T-helper 1 cell (primary cell): ENCODE measurements around the gene XYLT1.

ENCODE experiments used
- DNase-seq, 5 donors: peaks; one replicate each; pipeline ENCODE4 v3.0.0-alpha.2; 2012 to 2020

XYLT1 gene

DNA sequence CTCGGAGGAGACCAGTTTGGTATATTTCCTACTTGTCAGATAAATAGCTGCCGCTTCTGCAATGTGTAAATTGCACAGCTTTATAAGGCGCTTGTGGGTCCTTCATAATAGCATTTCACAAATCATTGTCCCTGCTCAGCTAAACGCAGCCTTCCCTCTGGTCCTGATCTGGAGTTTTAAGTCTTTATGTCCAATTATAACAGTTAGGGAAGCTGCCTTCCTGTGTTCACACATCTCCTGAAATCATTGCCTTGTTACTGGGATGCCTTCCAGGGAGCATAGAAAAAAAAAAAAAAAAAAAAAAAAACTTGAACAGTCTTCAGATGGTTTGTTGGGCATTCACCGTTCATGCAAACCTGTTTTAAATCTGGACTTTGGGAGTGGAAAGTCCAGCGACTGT lies 342.0 kb downstream of the XYLT1 start:
- DNase-seq, result no peak

DNA sequence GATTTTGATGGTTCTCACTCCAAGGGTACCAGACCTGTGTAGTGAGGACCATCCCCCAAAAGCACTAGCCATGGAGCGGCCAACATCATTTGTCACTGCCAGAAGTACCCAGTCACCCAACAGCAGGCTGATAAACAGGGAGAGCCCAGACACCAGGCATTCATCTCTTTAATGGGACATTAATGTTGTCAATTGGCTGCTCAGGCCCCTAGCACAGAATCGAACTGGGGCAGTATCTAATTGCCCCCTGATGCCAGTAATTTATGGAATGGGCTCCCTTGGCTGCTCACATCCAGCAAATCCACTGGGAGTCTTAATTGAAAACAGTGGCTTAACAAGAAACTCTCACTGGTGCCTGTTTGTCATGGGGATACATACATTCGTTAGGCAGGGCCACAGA lies 344.6 kb downstream of the XYLT1 start:
- DNase-seq, result no peak

DNA sequence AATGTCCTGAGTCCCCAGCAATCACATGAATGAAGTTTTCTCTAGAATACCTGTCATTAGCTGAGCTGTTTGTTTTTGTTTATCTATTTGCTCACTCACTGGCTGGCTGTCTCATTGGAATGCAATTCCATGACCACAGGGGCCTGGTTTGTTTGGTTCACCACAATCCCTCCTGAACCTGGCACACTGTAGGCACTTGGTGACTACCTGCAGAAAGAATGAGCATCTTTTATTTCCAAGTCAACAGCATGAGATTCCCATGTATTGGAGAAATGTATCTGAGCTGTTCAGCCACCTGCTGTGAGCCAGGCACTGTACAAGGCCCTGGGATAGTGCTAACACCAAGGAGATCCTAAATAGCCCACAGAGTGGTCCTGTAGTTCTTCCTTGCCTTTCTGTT lies 345.1 kb downstream of the XYLT1 start:
- no peak for DNase-seq

DNA sequence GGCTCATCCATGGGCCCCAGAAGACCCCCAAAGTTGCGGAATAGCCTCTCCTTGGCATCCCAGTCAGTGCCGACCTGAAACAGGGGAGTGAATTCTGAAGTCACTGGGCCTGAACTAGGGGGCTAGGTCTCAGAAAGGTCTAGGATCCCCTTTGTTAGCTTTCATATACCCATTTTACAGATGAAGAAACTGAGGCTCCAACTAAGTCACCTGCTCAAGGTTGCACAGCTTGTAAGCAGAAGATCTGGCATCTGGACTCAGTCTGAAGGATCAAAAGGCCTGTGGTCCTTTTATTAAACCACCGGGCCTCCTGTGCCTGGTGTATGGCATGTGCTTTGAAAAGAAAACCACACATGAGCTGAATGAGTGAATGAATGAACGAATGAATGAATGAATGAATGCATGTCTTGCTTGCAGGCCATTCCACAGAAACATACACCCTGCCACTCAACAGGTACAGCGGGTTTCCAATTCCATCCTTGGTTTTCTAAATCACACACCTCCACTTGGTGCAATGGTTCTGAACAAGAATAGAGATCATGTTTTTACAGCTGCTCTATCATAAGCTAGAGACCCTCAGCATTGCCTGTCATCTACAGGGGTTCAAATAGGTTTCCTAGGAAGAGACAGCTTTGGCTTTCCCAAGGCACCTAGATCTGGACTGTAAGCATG lies 352.7 kb downstream of the XYLT1 start:
- no peak for DNase-seq

DNA sequence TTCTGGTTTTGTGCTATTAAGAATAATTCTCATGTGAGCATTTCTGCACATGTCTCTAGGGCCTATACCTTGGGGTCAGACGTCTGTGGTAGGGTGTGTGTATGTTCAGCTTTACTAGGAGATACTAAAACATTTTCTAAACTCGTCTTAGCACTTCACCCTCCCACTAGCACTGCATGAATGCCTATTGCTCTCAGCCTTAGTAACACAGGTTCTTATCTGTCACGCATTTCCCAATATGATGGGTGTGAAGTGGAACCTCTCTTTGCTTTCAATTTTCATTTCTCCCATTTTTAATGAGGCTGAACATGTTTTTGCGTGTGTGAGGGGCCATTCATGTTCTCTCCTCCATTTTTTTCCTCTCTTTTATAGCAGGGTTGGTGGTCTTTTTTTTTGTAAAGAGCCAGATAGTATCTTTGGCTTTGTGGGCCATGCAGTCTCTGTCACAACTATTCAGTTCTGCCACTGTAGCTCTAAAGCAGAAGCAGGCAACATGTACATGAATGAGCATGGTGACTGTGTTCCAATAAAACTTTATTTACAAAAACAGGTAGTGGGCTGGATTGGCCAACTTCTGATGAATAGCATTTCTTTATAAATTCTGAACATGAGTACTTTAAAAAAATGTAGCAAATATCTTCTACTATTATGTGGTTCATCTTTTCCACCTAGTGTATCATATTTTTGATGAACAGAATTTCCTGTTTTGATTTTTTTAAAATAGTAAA lies 354.0 kb downstream of the XYLT1 start:
- no peak for DNase-seq

DNA sequence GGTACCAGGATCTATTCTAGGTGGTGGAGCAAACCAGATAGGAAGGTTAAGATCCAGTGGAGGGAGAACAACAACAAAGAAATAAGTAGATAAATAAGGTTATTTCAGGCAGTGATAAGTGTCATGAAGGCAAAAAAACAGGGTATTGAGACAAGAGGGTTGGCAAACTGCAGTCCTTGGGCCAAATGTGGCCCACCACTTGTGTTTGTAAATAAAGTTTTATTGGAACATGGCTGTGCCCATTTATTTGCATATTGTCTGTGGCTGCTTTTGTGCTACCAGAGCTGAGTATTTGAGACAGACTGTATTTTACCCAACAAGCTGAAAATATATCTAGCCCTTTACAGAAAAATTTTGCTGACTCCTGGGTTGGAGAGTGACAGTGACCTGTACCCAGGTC lies 361.3 kb downstream of the XYLT1 start:
- no peak for DNase-seq

DNA sequence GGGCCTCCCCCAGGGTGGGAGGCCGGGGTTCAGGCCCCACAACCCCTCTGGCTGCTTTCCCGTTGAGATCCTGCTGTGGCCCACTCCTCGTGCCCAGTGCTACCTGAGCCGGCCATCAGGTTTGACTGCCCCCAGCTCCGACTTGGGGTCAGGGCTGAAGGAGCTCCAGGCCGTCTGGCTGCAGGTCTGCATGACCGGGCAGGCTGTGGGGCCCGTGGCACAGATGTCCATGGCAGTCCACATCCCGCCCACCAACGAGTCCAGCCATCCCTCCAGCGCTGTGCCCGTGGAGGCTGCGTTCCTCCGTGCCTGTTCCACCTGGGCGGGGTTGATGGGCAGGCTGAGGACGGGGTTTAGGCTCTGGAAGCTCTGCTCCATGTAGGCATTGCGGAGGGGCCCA lies 362.2 kb downstream of the XYLT1 start:
- no peak for DNase-seq

DNA sequence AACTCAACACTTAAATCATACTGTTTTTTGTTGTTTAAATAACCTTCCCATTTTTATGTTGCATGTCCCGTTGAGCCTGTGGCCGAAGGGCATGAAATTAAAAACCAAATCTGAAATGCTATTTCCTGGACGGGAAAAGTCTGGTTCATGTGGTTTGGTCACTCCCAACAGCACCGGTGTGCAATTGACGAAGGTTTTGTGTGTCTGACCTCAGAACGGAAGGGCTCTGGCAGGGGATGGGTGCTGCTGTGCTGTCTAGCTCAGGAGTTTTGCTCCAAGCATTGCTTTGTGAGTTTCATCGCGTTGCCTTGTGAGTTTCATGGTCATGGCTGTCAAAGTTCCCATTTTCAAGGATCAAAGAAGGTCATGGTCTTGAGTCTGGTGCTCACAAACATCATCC lies 363.3 kb downstream of the XYLT1 start:
- DNase-seq, result no peak

DNA sequence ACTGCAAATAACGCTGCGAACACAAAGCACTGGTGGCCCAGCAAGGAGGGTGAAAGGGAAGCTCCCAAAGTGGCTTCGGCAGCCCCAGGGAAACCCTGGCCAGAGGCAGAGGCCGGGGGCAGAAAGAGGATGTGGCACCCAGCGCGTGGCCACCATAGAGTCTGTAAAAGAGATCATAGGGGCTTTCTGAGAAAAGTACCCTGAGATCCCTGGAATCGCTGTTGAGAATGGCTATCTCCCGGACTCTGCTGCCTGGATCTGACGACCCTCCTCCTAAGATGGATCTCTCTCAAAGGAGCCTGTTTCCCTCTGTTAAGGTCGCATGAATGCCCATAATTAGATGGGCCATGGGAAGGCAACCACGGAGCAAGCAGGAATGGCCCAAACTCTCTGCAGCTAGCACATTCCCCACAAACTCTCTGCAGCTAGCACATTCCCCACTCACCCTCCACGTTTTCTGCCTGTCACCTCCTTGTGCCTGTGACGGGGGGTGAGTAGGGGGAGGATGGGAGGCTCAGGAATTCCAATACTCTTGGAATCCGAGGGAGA lies 364.4 kb downstream of the XYLT1 start:
- no peak for DNase-seq

DNA sequence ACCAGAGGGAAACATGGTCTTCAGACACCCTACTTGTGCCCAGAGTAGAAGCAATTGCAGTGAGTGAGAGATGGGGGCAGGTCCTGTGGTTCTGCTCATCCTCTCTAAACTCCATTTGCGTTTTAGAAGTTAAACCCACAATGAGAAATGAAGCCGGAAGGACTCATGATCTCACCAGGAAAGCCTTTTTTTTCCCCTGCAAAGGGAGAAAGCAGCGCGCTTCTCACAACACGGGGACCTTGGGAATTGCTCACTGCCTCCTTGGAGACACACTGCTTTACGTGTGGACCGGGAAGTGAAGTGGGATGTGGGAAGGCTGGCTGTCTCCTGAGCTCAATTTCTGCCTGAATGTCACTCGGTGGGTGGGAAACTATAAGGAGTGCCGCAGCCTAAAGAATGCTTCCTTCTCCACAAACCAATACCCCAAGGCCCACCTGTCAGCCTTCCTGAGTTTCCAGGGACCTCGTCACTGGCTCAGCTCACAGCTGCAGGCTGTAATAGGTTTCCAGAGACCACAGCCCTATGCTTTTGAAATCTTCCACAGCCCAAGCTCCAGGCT lies 365.4 kb downstream of the XYLT1 start:
- DNase-seq, result no peak

DNA sequence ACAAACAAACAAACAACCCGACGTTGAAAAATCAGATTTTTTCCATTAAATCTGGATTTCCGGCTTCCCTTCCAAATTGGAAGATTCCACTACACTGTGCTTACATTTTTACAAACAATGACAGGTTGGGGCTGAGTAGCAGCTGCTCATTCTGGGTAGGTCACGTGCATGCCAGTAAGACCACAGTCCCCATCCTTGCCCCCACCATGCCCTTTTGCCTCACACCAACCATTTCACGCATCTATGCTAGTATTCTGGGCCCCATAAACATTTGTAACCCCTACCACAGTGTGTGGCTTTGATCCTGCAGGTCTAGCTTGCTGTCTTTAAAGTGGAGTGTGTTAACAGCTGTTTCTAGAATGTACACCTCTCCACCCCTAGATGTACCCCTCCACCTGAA lies 366.1 kb downstream of the XYLT1 start:
- DNase-seq, result no peak

DNA sequence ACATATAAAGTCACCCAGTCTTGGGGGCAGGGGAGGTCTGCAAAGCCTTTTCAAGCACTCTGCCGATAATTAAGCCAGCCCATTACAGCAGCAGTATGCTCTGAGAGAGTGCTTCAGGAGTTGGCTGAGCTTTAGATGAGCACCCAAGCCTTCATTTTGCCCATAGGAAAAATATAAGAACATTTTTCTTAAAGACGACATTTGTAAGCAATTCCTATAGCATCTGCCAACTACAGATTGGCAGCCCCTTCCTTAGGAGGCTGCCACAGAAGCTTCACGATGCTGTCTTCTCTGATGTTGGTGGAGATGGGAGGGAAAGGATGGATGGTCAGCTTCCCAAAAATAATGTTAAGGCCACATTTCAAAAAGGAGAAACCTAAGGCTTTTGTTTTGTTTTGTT lies 367.5 kb downstream of the XYLT1 start:
- no peak for DNase-seq

DNA sequence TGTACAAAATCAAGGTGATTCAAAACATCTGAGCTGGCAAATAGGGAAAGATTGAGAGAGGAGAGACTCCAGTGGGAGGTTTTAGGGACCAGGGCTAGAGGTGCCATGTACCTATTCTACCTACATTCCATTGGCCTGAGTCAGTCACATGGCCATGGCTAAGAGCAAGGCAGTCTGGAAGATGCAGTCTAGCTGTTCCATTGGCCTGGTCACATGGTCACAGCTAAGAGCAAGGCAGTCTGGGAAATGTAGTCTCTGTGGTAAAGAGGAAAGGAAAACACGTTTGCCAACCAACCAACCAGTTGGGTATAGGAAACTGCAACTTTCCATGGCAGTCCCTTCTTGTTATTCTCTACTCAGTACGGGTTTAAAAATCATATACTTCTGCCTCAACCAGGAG lies 369.1 kb downstream of the XYLT1 start:
- DNase-seq, result no peak

DNA sequence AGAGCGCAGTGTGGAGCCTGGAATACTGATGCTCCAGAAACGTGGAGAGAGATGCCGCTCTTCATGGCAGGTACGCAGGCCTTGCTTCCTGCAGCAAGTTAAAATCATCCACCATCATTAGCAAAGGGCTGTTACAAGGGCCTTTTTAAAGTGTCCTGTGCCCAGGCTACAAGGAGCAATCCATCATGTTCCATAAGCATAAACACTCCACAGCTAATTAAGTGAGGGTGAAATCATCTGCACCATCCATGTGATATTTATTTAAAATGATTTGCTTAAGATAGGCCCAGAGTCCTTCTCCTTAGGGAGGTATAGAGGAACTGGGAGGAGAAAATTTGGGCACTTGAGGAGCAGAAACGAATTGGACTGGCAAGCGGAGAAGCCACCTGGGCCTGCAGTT lies 372.1 kb downstream of the XYLT1 start:
- no peak for DNase-seq

DNA sequence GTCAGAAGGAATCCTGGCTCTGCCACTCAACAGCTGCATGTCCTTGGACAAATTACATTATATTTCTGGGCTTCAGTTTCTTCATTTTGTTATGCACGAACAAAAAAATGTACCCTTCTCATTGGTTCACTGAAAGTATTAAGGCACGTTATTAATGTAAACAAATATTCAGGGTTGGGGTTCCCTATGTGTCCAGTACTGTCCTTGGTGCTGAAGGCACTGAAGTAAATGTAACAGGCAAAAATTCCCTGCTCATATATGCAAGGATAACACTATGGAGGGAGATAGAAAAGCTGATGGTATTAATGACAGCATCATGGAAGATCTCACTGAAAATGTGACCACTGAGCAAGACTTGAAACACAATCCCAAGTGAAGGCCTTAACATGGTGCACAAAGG lies 386.6 kb downstream of the XYLT1 start:
- no peak for DNase-seq

DNA sequence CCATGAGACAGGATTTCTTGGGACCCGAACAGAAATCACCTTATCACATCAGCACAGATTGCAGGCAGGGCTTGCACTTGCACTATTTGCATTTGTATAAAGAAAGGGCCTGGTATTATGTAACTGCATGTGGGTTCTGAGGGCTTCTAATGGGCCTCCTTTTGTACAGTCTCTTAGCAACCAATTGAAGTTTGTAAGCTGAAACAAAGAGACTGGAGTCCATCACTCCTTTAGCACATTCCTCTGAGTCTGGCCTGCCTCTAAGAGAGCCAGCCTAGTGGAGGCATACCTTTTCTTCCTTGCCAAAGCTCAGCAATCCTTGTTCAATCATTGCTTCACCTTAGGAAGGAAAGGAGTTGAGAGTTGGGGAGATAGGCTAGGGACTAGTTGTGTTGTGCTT lies 387.1 kb downstream of the XYLT1 start:
- DNase-seq, result no peak

DNA sequence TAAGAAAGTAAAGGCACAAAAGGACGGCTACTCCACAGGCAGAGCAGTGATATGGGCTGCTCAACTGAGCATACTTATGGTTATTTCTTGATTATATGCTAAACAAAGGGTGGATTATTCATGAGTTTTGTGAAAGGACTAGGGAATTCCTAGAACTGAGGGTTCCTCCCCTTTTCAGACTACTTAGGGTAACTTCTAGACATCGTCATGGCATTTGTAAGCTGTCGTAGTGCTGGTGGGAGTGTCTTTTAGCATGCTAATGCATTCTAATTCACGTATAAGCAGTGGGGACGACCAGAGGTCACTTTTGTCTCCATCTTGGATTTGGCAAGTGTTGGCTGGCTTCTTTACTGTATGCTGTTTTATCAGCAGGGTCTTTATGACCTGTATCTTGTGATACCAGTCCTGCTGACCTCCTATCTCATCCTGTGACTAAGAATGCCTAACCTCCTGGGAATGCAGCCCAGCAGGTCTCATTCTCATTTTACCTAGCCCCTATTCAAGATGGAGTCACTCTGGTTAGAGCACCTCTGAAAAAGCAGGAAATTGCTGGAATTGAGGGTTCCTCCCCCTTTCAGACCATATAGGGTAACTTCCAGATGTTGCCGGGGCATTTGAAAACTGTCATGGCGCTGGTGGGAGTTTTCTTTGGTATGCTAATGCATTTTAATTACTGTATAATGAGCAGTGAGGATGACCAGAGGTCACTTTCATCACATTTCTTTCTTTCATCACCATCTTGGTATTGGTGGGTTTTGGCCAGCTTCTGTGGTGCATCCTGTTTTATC lies 388.5 kb downstream of the XYLT1 start:
- no peak for DNase-seq

DNA sequence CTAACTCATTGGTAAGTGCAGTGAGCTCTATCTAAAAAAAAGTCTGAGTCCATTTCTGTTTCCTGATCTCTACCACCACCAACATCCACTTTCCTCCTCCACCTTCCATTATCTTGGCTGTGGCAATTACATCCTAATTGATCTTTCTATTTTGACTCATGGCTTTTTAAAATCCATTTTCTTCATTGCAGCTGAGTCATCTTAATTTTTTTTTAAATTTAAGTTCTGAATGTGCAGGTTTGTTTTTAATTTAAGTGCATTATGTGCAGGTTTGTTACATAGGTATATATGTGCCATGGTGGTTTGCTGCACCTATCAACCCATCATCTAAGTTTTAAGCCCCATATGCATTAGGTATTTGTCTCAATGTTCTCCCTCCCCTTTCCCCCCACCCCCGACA lies 390.7 kb downstream of the XYLT1 start:
- DNase-seq, result no peak

DNA sequence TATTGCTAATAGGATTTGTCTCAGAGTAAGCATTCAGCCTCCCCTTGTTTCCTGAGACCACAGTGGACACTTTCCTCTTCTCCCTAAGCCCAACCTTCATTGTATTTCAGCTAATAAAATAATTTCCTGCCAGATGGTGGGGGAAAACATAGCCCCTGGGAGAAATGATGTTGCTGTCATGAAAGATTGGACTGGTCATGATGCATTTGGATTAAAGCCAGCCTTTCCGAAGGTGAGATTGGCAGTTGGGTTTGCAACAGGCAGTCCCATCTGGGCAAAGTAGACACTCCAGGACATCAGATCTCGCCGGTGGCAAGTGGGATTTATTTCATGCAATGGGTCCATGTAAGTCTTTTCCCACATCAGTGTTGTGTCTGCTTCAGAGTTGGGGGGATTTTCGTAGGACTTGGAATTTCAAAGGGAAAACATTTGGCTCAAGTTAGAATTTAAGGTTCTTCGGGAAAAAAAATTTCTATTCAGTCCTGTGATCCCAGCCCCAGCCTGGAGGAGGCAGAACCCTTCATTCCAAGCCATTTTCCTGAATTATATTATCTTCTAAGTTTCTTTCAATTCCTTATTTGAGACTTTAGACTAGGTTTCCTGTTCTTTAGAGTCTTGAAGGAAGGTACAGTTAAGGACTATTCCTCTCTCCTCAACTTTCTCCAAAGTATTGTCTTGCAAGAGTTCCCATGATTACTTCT lies 391.7 kb downstream of the XYLT1 start:
- no peak for DNase-seq

DNA sequence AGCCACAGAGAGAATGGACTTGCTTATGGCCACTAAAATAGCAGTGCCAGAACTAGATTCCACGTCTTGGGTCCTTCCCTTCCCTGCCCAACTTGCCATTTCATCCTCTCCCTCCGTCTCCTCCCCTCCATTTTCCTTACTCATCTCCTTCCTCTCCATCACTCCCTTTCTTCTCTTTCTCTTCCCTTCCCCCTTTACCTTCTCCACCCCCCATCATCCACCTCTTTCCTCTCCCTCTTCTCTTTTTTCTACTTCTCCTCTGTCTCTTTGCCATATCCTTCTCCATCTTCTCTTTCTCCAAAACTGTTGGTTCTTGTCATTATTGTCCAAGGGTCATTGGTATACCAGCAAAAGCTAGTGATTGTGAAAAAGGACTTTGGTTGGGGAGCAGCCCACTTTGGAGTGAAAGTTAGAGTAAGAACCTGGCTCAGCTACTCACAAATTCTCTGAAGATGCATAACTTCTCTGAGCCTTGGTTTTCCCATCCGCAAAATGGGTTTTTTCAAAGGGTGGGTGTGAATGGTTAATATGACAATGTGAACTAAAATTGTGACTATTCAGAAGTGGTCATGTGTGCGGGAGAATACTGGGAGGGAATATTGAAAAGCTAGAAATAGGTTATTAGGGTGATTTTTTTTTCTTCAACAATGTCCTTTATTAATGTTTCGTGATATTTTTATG lies 393.8 kb downstream of the XYLT1 start:
- no peak for DNase-seq

DNA sequence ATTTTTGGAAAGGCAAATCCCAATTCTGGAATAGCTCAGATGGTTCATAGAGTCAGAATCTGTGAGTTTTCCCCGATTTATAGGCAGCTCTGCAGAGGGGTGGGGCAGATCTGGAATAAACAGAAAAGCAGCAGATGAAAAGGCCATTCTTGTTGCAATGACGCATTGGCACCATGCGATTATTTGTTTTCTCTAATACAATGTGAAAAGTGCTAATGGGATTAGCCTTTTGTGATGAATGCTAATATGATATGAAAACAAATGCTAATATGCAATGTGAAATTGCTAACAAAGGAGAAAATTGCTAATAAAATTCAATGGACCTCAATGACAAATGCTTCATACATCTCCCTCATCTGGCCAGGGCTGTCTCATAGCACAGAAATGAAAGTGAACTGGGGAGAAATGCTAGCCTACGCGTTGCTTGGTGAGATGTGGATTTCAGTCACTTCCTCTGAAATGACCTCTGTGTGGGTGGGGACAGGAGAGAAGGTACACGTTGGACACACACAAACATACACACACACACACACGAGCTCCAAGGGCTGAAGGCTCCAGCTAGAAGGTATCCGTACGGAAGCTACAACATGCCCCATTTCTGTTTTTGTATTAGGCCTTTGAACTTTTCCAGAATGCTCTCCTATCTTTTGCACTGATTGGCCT lies 394.5 kb downstream of the XYLT1 start:
- no peak for DNase-seq

DNA sequence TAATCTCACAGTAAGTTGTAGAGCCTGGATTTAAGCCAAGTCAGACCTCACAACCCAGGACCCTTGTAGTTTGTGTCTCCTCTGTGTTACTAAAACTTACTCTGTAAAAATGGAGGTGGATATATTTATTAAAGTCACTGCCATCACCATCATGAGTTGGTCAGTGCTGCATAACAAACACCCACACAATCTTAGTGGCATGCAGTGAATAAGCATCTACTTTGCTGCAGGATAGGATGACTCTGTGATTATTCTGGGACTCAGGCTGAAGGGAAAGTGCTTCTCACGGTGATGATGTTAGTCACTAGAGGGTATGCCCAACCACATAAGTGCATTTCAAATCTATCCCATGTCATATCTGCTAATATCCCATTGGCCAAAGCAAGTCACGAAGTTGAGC lies 398.7 kb downstream of the XYLT1 start:
- DNase-seq, result no peak
